Activated T-cell treated with anti-CD3 and anti-CD28 coated beads for 24 hours (primary cell): ENCODE results near the gene DCLK1.
"Not testable (repeated sequence)": the region's sequence is repeated elsewhere in the genome, so short reads cannot be mapped to it uniquely, and the experiment has no call there.

Experiments
- DNase-seq: peaks from one replicate; pipeline ENCODE4 v3.0.0-alpha.2; 2020; ENCODE audit warnings: low read depth

The DCLK1 gene

GRCh38 chr13:36130552-36131221 lies 495 bp downstream of the DCLK1 start:
- DNase-seq, result no peak

DNA sequence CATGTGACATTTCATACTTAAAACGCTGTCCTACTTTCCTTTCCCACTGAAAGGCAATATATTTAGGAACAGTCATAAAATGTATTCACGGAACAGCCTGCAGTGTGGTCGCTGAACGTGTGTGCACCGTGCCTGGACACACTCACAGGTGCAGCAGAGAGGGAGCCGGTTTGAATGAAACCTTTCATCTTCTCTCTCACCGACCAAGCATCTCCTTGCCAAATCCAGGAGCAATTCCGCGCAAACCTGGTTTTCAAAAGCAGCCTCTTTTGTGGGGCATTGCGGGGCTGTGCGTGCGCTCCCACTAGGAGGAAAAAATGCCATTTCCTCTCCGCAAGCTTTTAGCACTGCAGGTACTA lies 1.0 kb downstream of the DCLK1 start:
- no peak for DNase-seq

DNA sequence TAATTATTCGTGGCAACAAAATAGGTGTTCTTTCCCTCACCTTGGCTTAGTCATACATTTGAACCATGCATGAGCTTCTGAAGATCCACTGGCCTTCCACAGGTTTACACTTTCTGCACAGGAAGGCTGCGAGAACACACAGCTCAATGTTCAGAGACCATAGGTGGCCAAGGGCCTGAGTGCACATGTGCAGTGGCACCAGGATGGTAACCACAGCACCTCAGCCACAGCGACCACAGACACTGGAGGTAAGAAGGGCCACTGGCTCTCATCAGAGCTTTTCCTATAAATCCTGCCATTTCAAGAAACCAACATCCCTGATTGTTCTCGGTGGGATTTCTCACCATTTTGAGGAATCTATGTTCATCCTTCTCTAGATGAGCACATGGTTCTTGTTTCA lies 1.6 kb downstream of the DCLK1 start:
- no peak for DNase-seq

GRCh38 chr13:36126491-36126890 lies 4.7 kb downstream of the DCLK1 start:
- no peak for DNase-seq

DNA sequence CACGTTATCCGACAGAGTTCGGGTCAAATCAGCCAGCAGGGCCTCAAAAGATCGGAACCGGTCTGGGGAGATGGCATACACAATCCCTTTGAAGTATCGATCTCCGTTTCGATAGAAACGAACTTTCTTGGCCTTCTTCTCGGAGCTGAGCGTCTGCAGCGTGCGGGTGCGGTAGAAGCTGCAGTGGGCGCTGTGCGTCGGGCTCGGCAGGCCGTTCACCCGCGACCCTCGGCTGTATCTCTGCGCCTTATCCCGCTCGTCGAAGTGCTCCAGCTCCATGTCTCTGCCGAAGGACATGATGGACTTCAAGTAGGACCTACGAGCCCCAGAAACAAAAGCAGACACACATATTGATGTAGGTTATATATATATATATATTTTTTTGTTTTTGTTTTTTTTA lies 5.3 kb downstream of the DCLK1 start:
- DNase-seq, result no peak

- no peak for DNase-seq
These were observed 6.9 kb downstream of the DCLK1 start for GRCh38 chr13:36124236-36124822.

GRCh38 chr13:36115306-36115705 lies 15.9 kb downstream of the DCLK1 start:
- DNase-seq, result no peak

DNA sequence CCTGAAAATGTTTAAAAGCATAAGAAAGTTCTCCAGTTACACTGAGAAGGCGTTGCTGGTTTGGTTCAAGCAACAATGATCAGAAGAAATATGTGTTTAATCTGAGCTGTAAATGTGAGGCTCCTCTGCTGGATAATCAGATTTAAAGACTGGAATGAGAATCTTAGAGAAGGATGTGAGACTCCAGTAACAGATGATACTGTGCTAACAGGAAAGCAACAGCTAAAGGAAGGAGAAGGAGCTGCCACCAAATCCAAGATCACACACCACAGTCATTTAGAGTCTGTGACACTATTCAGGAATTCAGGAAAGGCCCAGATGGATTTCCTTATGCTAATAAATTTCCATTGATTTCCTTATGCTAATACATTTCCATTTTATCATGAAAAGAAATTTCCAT lies 16.9 kb downstream of the DCLK1 start:
- no peak for DNase-seq

GRCh38 chr13:36108954-36109353 lies 22.2 kb downstream of the DCLK1 start:
- no peak for DNase-seq

DNA sequence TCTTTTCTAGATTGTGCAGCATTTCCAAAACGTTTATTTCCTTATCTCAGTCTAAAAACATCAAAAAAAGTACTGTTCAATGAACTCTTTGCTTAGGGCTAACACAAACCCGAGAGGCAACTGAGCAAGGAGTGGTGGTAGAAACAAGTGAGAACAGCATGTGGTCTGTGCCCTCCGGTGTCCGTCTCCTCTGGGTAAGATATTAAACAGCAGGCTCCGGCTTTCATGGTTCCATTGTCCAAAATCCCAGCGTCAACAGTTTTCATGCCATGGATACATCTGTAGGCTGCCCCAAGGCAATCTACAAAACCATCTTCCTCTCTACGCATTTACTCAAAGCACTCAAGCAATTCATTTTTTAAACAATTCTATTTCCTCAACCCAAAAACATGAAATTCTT lies 22.8 kb downstream of the DCLK1 start:
- DNase-seq, result no peak

DNA sequence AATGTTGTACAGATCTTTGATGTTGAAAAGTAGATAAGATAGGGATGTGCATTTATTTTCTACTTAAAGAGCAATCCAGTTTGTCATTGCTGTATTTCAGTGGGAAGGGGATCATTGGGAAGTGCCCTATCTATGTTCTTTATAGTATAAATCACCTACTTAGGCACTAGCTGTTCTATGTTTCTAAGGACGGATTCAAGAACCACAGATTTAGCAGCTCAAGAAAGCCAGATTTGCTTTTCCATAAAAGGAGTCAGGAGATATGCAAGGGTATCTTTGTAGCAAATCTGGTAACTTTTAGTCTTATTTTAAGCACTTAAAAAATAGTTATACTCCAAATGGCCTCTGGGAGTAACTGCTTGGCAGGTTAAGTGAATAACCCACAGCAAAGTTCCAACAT lies 23.7 kb downstream of the DCLK1 start:
- DNase-seq, result no peak

- no peak for DNase-seq
These were observed 25.5 kb downstream of the DCLK1 start for GRCh38 chr13:36105726-36106125.

DNA sequence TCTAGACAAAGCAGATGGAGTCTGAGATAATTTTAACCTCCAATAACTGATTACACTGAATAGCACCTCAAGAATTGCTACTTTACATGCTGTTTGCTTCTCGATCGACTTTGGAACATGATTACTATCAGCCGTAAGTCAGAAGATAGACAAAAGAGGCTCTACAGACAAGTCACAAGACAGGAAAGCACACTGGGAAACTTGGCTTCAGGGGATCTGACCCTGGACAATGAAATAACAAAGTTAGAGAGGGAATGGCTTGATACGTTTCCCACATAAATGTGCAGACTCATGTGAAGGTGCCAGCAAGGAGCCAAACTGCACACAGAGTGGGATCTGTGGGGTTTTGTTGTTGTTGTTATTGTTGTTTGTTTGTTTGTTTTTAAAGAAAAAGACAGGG lies 28.5 kb downstream of the DCLK1 start:
- no peak for DNase-seq

- not testable (repeated sequence) for DNase-seq
These were observed 29.3 kb downstream of the DCLK1 start for GRCh38 chr13:36101907-36102306.

DNA sequence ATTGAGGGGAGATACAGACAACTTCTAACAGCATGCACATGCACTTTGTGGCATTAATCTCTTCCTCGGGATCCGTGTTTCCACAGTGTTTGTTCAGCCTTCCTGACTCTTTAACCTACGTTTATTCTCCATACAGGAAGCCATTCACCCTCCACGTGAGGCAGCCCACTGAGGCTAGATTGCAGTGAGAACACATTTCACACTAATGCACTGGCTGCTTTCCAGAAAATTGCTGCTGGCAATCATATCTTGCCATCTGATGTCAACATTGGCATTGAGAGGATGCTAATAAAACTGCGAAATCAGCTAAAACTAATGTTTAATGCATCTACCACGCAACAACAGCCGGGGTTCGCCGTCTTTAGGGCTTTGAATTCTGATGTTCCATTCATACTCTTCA lies 30.0 kb downstream of the DCLK1 start:
- DNase-seq, result no peak

DNA sequence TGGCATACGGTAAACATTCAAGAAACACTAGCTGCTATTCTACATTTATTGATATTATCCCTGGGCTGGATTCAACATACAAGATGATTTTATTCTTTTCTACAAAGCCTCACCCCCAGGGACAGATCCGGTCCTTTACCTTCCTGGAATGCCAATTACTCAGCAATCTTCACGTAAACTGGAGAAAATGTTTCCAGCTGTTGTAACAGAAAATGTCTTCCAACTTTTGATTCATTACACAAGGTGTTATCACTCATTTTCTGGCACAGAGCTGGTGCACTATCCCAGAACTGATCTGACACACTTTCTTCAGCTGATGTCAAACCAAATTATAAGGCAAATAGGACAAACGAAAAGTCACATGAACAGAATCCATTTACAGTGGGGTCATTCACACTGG lies 33.1 kb downstream of the DCLK1 start:
- DNase-seq, result no peak

- DNase-seq, result no peak
These were observed 34.4 kb downstream of the DCLK1 start for GRCh38 chr13:36096461-36097416.

GRCh38 chr13:36094478-36094877 lies 36.7 kb downstream of the DCLK1 start:
- no peak for DNase-seq

- DNase-seq, result no peak
These were observed 40.6 kb downstream of the DCLK1 start for GRCh38 chr13:36090592-36090991.

DNA sequence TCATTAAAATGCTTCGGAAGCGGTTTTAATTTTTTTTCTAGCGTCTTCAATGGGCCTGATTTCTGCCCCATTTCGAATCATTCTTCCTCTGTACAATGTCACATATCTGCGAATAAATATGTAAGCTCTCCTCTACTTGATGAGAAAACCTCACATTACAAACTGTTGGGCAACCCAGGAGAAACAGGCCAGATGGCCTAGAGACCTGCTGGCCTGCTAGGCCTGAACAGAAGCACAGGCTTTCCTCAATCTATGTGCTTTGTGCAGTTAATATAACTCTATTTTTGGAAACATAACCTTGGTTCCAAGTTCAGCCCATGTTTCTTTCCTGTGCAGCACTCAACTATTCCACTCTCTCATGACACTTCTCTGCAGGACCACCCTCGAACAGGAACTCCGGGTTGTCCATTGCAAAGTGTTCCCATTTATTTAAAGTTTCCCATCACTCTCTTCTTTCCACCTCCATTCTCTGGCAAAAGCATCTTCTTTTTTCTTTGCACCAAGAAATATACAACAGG lies 42.0 kb downstream of the DCLK1 start:
- DNase-seq, result no peak

GRCh38 chr13:36088463-36088862 lies 42.7 kb downstream of the DCLK1 start:
- no peak for DNase-seq

DNA sequence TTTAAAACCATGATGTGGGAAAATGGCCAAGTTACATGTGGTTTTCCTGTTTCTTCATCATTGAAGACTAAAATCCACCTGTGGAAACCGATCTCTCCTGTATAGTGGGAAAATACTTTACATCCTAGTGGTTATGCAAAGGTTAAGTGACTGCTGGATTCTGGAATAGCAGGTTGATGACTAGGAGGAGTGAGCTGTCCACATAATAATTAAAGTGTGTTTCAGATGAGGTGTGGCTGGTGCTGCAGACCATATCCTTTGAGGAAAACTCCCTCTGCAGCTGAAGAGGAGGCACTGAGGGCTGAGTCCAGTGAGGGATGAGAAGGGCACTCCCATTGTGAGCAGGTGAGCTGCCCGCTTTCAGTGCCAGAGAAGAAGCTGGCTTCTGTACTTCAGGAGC lies 43.2 kb downstream of the DCLK1 start:
- DNase-seq, result no peak

DNA sequence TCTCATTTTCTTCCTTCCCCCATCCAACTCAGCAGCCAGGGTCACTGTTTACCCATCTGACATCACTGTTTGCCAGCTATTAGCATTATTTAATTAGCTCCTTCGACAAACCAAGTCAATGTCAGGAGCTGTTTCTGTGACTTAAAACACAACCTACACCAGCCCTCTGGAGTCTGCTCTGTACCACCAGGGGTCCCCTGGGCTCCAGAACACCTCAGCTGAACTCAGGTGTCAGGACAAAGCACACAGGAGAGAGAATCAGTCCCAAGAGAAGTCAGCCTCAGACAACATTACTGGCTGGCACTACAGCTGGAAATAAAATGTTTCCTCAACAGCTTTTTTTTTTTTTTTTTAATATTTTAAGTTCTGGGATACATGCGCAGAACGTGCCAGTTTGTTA lies 45.1 kb downstream of the DCLK1 start:
- no peak for DNase-seq
